Gastrocnemius medialis (tissue), 4 donors: ENCODE data around the gene FLACC1.

Source experiments
- CTCF ChIP-seq, 5 experiments: fragments of 450-650 bp in 3 of 5; fragments of 200-600 bp in 2 of 5; sonication (generic) in 2 of 5; IDR thresholded peaks in 4 of 5; conservative IDR thresholded peaks in 1 of 5; 1 replicate in 4 of 5; 2 replicates in 1 of 5; pipeline ENCODE4 v1.5.1; 2016 to 2019; ENCODE audit warnings: antibody characterized with exemption in 5 of 5, mild to moderate bottlenecking in 3 of 5, moderate library complexity in 3 of 5
- POLR2A ChIP-seq, 2 donors: fragments of 450-650 bp; IDR thresholded peaks; one replicate each; pipeline ENCODE4 v1.6.1; 2017; ENCODE audit warnings: antibody characterized with exemption in 2 of 2, mild to moderate bottlenecking in 2 of 2, moderate library complexity in 2 of 2

- TF ChIP-seq POLR2A (IDR thresholded peaks at IDR 0.05): no peak
- TF ChIP-seq CTCF (IDR thresholded peaks at IDR 0.05 in 4 of 5, conservative IDR thresholded peaks at IDR 0.05 in 1 of 5): peak in 4 of 5 experiments; percentile 56 to 73 (median 61)
These were observed 6.9 kb upstream of the FLACC1 start for GRCh38 chr2:201363857-201364560.
